ENCODE measurements around the gene ADGRA3.

ADGRA3 gene

DNA sequence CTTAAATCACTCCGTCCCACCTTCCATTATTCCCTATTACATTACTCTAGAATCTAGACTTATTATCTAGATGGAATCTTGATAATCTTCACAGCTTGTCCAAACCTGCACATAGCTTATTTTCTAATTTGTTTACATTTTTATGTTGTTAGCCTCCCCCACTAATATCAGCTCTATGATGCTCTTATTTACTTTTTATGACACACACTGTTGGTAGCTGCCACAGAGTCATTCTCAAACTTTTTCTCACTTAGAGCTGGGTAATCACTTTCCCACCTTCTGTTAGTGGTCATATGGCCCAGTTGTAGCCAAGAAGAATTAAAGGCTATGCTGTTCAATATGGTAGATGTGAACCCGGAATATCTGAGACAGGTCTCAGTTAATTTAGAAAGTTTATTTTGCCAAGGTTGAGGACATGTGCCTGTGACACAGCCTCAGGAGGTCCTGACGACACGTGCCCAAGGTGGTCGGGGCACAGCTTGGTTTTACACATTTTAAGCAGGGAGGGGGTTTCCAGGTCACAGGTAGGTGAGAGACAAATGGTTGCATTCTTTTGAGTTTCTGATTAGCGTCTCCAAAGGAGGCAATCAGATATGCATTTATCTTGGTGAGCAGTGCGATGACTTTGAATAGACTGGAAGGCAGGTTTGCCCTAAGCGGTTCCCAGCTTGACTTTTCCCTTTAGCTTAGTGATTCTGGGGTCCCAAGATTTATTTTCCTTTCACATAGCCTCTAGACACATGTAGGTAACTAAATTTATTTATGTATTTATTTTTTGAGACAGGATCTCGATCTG lies 7.0 kb upstream of the ADGRA3 start:
- TF ChIP-seq TEAD4 (IDR thresholded peaks at IDR 0.05) (no peak), RAD21 (IDR thresholded peaks at IDR 0.05; ENCODE audit: low read depth) (no peak), ZBTB7A (IDR thresholded peaks at IDR 0.05; ENCODE audit: low read depth) (no peak), FOXM1 (IDR thresholded peaks at IDR 0.05; ENCODE audit: borderline replicate concordance, low read depth) (no peak), EP300 (IDR thresholded peaks at IDR 0.05; ENCODE audit: borderline replicate concordance) (no peak), TAF1 (IDR thresholded peaks at IDR 0.05; ENCODE audit: low read depth) (no peak), EGR1 (IDR thresholded peaks at IDR 0.05) (no peak), NFIC (IDR thresholded peaks at IDR 0.05) (no peak), YY1 (IDR thresholded peaks at IDR 0.05; ENCODE audit: low read depth) (no peak), CEBPB (IDR thresholded peaks at IDR 0.05) (no peak), TCF12 (IDR thresholded peaks at IDR 0.05; ENCODE audit: low read depth) (no peak)
- TF ChIP-seq, protein P1, sequence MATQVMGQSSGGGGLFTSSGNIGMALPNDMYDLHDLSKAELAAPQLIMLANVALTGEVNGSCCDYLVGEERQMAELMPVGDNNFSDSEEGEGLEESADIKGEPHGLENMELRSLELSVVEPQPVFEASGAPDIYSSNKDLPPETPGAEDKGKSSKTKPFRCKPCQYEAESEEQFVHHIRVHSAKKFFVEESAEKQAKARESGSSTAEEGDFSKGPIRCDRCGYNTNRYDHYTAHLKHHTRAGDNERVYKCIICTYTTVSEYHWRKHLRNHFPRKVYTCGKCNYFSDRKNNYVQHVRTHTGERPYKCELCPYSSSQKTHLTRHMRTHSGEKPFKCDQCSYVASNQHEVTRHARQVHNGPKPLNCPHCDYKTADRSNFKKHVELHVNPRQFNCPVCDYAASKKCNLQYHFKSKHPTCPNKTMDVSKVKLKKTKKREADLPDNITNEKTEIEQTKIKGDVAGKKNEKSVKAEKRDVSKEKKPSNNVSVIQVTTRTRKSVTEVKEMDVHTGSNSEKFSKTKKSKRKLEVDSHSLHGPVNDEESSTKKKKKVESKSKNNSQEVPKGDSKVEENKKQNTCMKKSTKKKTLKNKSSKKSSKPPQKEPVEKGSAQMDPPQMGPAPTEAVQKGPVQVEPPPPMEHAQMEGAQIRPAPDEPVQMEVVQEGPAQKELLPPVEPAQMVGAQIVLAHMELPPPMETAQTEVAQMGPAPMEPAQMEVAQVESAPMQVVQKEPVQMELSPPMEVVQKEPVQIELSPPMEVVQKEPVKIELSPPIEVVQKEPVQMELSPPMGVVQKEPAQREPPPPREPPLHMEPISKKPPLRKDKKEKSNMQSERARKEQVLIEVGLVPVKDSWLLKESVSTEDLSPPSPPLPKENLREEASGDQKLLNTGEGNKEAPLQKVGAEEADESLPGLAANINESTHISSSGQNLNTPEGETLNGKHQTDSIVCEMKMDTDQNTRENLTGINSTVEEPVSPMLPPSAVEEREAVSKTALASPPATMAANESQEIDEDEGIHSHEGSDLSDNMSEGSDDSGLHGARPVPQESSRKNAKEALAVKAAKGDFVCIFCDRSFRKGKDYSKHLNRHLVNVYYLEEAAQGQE (IDR thresholded peaks at IDR 0.05; ENCODE audit: low read depth): no peak
- TF ChIP-seq, protein P2, sequence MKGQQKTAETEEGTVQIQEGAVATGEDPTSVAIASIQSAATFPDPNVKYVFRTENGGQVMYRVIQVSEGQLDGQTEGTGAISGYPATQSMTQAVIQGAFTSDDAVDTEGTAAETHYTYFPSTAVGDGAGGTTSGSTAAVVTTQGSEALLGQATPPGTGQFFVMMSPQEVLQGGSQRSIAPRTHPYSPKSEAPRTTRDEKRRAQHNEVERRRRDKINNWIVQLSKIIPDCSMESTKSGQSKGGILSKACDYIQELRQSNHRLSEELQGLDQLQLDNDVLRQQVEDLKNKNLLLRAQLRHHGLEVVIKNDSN (IDR thresholded peaks at IDR 0.05): no peak
- TF ChIP-seq, protein P3, sequence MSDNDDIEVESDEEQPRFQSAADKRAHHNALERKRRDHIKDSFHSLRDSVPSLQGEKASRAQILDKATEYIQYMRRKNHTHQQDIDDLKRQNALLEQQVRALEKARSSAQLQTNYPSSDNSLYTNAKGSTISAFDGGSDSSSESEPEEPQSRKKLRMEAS (IDR thresholded peaks at IDR 0.05): no peak

DNA sequence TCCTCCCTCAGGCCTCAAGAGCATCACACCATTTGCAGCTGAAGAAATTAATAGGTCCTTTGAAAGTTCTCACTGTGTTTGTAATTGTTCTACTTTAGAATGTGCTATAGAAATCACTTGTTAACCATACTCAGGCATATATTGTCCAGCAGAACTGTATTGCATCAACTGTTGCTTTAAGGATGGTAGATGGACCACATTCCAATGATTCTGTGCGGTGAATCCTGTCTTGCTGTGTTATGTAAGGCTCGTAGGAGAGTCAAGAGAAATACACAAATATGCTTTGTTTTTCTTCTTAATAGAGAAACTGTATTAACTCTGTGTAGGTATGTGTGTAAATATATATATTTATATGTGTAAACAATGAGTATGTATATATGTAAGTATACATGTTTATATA lies 6.3 kb upstream of the ADGRA3 start:
- TF ChIP-seq RAD21 (IDR thresholded peaks at IDR 0.05; ENCODE audit: low read depth) (no peak), ZBTB7A (IDR thresholded peaks at IDR 0.05; ENCODE audit: low read depth) (no peak), NFIC (IDR thresholded peaks at IDR 0.05) (no peak), TAF1 (IDR thresholded peaks at IDR 0.05; ENCODE audit: low read depth) (no peak), TCF12 (IDR thresholded peaks at IDR 0.05; ENCODE audit: low read depth) (no peak), CEBPB (IDR thresholded peaks at IDR 0.05) (no peak), EGR1 (IDR thresholded peaks at IDR 0.05) (no peak), EP300 (IDR thresholded peaks at IDR 0.05; ENCODE audit: borderline replicate concordance) (no peak), TEAD4 (IDR thresholded peaks at IDR 0.05) (no peak)
- TF ChIP-seq, protein P2 (IDR thresholded peaks at IDR 0.05): no peak
- TF ChIP-seq, protein P1 (IDR thresholded peaks at IDR 0.05; ENCODE audit: low read depth): no peak

DNA sequence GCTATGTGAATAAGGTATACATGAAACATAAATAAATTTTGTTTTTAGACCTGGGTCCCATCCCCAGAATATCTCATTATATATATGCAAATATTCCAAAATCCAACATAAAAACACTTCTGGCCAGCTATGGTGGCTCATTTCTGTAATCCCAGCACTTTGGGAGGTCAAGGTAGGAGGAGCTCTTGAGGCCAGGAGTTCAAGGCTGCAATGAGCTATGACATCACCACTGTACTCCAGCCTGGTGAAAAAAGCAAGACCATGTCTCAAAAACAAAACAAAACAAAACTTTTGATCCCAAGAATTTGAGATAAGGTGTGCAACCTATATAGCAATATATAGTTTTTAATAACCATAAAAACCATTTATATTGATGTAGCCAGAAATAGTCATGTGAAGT lies 5.4 kb upstream of the ADGRA3 start:
- TF ChIP-seq EP300 (IDR thresholded peaks at IDR 0.05; ENCODE audit: borderline replicate concordance) (no peak), RAD21 (IDR thresholded peaks at IDR 0.05; ENCODE audit: low read depth) (no peak), YY1 (IDR thresholded peaks at IDR 0.05; ENCODE audit: low read depth) (no peak), CREB1 (IDR thresholded peaks at IDR 0.05; ENCODE audit: low read depth) (no peak), EGR1 (IDR thresholded peaks at IDR 0.05) (no peak), CEBPB (IDR thresholded peaks at IDR 0.05) (no peak), ZBTB7A (IDR thresholded peaks at IDR 0.05; ENCODE audit: low read depth) (no peak), FOXM1 (IDR thresholded peaks at IDR 0.05; ENCODE audit: borderline replicate concordance, low read depth) (no peak), NFIC (IDR thresholded peaks at IDR 0.05) (no peak), TAF1 (IDR thresholded peaks at IDR 0.05; ENCODE audit: low read depth) (no peak), TEAD4 (IDR thresholded peaks at IDR 0.05) (no peak), TCF12 (IDR thresholded peaks at IDR 0.05; ENCODE audit: low read depth) (no peak)
- TF ChIP-seq, protein P3 (IDR thresholded peaks at IDR 0.05): no peak
- TF ChIP-seq, protein P1 (IDR thresholded peaks at IDR 0.05; ENCODE audit: low read depth): no peak
- TF ChIP-seq, protein P2 (IDR thresholded peaks at IDR 0.05): no peak

All from Ishikawa (cell line).